ENCODE measurements around the gene TMEM45B.
"Not testable (repeated sequence)": the region's sequence is repeated elsewhere in the genome, so short reads cannot be mapped to it uniquely, and the experiment has no call there.

The TMEM45B gene

GRCh38 chr11:129815596-129816461 is at the start of gene TMEM45B:
TSS of gene TMEM45B (plus strand) at chr11:129815848. CDS start at chr11:129852483, 36,635 bp downstream.
- no peak for DNase-seq
- in situ Hi-C loops (cut with HindIII; ENCODE audit: low pct_ligation_motif_present, low pct_unique_long_range_greater_than_20kb, low sequenced_read_pairs) = no loop called here

- peak; percentile 15 for DNase-seq
- in situ Hi-C loops (cut with HindIII; ENCODE audit: low pct_ligation_motif_present, low pct_unique_long_range_greater_than_20kb, low sequenced_read_pairs) = no loop called here
Observed at GRCh38 chr11:129766898-129767604, 48.6 kb upstream of the TMEM45B start.

GRCh38 chr11:129767827-129768226 is 47.8 kb upstream of the TMEM45B start:
- in situ Hi-C loops (cut with HindIII; ENCODE audit: low pct_ligation_motif_present, low pct_unique_long_range_greater_than_20kb, low sequenced_read_pairs) = no loop called here
- no peak for DNase-seq

GRCh38 chr11:129768356-129768755 is 47.3 kb upstream of the TMEM45B start:
- no peak for DNase-seq
- in situ Hi-C loops (cut with HindIII; ENCODE audit: low pct_ligation_motif_present, low pct_unique_long_range_greater_than_20kb, low sequenced_read_pairs) = no loop called here

- in situ Hi-C loops (cut with HindIII; ENCODE audit: low pct_ligation_motif_present, low pct_unique_long_range_greater_than_20kb, low sequenced_read_pairs) = no loop called here
- DNase-seq = no peak
Observed at GRCh38 chr11:129769059-129769458, 46.6 kb upstream of the TMEM45B start.

- DNase-seq = no peak
- in situ Hi-C loops (cut with HindIII; ENCODE audit: low pct_ligation_motif_present, low pct_unique_long_range_greater_than_20kb, low sequenced_read_pairs) = no loop called here
Observed at GRCh38 chr11:129770993-129771392, 44.7 kb upstream of the TMEM45B start.

- in situ Hi-C loops (cut with HindIII; ENCODE audit: low pct_ligation_motif_present, low pct_unique_long_range_greater_than_20kb, low sequenced_read_pairs); DNase-seq: not testable (repeated sequence)
Observed at GRCh38 chr11:129771456-129771855, 44.2 kb upstream of the TMEM45B start.

GRCh38 chr11:129778877-129779276 is 36.8 kb upstream of the TMEM45B start:
- in situ Hi-C loops (cut with HindIII; ENCODE audit: low pct_ligation_motif_present, low pct_unique_long_range_greater_than_20kb, low sequenced_read_pairs) = no loop called here
- DNase-seq = no peak

- in situ Hi-C loops (cut with HindIII; ENCODE audit: low pct_ligation_motif_present, low pct_unique_long_range_greater_than_20kb, low sequenced_read_pairs) = no loop called here
- DNase-seq = no peak
Observed at GRCh38 chr11:129779342-129779741, 36.3 kb upstream of the TMEM45B start.

GRCh38 chr11:129785383-129786111 is 30.1 kb upstream of the TMEM45B start:
- DNase-seq = peak; percentile 8
- in situ Hi-C loops (cut with HindIII; ENCODE audit: low pct_ligation_motif_present, low pct_unique_long_range_greater_than_20kb, low sequenced_read_pairs) = no loop called here

- in situ Hi-C loops (cut with HindIII; ENCODE audit: low pct_ligation_motif_present, low pct_unique_long_range_greater_than_20kb, low sequenced_read_pairs); DNase-seq: not testable (repeated sequence)
Observed at GRCh38 chr11:129786112-129786416, 29.6 kb upstream of the TMEM45B start.

GRCh38 chr11:129787532-129788155 is 28.0 kb upstream of the TMEM45B start:
- in situ Hi-C loops (cut with HindIII; ENCODE audit: low pct_ligation_motif_present, low pct_unique_long_range_greater_than_20kb, low sequenced_read_pairs) = no loop called here
- no peak for DNase-seq

- in situ Hi-C loops (cut with HindIII; ENCODE audit: low pct_ligation_motif_present, low pct_unique_long_range_greater_than_20kb, low sequenced_read_pairs) = no loop called here
- no peak for DNase-seq
Observed at GRCh38 chr11:129788278-129788677, 27.4 kb upstream of the TMEM45B start.

GRCh38 chr11:129790106-129790505 is 25.5 kb upstream of the TMEM45B start:
- no peak for DNase-seq
- in situ Hi-C loops (cut with HindIII; ENCODE audit: low pct_ligation_motif_present, low pct_unique_long_range_greater_than_20kb, low sequenced_read_pairs) = no loop called here

GRCh38 chr11:129791515-129791914 is 24.1 kb upstream of the TMEM45B start:
- DNase-seq = no peak
- in situ Hi-C loops (cut with HindIII; ENCODE audit: low pct_ligation_motif_present, low pct_unique_long_range_greater_than_20kb, low sequenced_read_pairs) = no loop called here

GRCh38 chr11:129792663-129793062 is 23.0 kb upstream of the TMEM45B start:
- in situ Hi-C loops (cut with HindIII; ENCODE audit: low pct_ligation_motif_present, low pct_unique_long_range_greater_than_20kb, low sequenced_read_pairs) = no loop called here
- no peak for DNase-seq

GRCh38 chr11:129795089-129795488 is 20.6 kb upstream of the TMEM45B start:
- in situ Hi-C loops (cut with HindIII; ENCODE audit: low pct_ligation_motif_present, low pct_unique_long_range_greater_than_20kb, low sequenced_read_pairs) = no loop called here
- no peak for DNase-seq

- in situ Hi-C loops (cut with HindIII; ENCODE audit: low pct_ligation_motif_present, low pct_unique_long_range_greater_than_20kb, low sequenced_read_pairs) = no loop called here
- DNase-seq = no peak
Observed at GRCh38 chr11:129798212-129798611, 17.4 kb upstream of the TMEM45B start.

- in situ Hi-C loops (cut with HindIII; ENCODE audit: low pct_ligation_motif_present, low pct_unique_long_range_greater_than_20kb, low sequenced_read_pairs); DNase-seq: not testable (repeated sequence)
Observed at GRCh38 chr11:129800162-129800561, 15.5 kb upstream of the TMEM45B start.

Data from ACHN (cell line).